IPS DF 19.7 (cell line): ENCODE results near the gene CACNA1C.

ENCODE experiments used
- DNase-seq: peaks from one replicate; pipeline ENCODE4 v3.0.0-alpha.2; 2013; ENCODE audit warnings: low read depth, low spot score

The CACNA1C gene

DNA sequence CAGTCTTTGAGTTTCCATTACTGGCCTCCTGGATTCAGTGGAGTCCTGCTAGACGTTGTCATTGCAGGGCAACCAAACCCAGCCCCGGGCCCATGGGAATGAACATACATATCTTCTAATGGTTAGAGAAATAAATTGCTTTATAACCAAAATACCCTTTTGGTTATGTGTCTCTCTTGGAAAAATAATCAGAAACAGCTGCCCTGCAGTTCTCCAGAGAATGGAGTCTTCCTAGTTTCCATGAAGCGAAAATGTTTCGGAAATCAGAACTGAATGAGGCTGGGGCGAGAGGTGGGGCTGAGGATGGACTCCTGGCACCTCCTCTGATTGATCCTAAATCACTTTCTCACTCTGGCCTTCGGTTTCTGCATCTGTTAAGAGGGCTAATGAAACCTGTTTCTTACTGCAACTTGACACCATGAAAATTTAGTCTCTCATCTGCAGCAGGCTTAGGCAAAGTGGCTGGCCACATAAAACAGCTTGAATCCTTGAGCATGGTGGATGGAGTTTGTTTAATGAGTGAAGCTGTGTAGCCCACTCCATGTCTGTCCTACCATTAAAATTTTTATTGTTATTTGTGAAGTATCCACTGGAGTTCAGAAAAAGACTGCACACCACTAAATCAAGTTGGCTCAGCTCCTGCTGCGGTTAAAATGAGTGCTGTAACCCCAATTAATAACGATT lies 198.9 kb downstream of the CACNA1C start:
- no peak for DNase-seq

DNA sequence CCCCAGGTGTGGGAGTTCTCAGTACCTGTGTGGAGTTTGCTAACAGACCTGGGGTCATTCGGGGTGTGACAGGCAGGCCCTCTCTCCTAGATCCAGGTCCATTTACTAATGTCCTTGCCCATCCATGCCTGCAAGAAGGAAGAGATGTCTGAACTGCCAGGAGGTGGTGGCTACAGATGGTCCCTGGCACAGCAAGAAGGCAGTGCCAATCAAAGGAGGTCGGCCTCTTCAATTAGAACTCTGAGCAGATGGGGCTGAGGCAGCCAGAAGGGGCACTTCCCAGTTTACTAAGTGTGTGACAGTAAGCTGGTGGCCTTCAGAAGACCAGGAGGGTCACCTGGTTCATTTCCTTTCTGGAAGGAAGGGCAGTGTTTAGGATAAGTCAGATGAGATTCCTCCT lies 202.5 kb downstream of the CACNA1C start:
- DNase-seq: no peak

- DNase-seq: peak; percentile 40
These were observed 202.9 kb downstream of the CACNA1C start for GRCh38 chr12:2255731-2256130.

GRCh38 chr12:2256453-2256852 lies 203.7 kb downstream of the CACNA1C start:
- DNase-seq: no peak

DNA sequence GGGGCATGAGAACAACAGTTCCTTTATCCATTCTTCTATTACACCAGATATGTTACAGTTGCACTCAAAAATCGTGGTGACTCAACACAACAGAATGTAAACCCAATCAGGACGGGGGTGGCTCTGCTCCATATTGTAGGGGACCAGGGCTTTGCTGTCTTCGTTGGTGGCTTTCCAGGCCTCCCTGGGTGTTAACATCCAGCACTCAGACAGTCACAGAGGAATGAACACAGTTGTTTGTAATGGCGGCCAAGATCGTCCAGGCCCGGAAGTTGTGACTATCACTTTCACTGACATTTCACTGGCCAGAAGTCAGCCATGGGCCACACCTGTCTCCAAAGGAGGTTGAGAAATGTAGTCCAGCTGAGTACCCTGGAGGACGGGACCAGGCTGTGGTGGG lies 204.1 kb downstream of the CACNA1C start:
- DNase-seq: no peak

DNA sequence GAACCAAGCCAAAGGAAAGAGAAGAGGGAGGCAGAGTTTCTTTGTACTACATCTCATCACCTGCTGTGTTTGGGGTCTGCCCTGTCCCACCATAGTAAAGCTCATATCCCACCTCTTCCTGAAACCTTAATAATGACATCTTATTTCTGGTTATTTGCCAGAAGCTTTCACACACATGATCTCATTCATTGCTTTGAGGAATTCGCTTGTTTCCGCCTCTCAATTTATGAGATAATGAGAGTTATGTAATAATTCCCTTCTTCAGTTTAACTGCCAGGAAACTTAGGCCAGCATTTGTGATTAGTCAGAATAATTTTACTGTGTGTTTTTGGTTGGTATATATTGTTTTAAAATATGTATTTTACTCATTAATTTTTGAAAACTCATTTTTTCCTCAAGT lies 205.2 kb downstream of the CACNA1C start:
- no peak for DNase-seq

DNA sequence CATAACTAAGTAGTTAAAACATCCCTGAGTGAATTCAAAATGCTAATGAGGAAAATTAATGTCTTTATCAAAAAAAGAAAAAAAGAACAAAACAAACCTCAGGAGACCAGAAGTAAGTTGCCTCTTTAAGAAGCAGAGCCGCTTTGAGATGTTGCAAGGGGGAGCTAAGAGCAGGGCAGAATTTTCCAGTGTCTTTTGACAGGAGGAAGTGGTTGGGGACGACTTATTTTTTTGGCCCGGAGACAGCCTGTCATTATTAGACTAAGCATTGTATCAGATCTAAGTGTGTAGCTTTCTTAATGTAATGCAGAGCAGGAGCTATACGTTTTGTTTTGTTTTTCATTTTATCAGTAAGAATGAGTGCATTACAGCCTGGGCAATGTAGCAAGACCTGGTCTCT lies 206.6 kb downstream of the CACNA1C start:
- no peak for DNase-seq

GRCh38 chr12:2260441-2260840 lies 207.7 kb downstream of the CACNA1C start:
- no peak for DNase-seq

- DNase-seq: no peak
These were observed 208.9 kb downstream of the CACNA1C start for GRCh38 chr12:2261708-2262107.

DNA sequence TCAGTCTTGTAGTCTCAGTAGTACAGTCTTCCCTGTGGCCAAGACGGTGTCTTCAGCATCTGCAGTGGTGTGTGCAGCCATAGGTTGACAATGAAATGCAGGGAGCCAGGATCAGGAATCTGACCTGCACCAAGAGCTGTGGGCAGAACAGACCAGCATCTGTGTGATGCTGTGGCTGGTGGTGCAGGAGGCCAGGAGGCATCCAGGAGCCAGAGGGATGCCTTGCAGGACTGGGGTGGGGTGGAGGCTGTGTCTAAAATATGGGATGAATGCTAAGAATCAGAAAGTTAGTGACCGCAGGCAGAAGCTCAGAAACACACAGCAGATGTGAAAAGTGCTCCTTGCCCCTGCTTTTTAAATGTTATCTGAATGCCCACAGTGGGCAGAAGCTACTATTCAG lies 209.7 kb downstream of the CACNA1C start:
- DNase-seq: no peak

- DNase-seq: no peak
These were observed 211.1 kb downstream of the CACNA1C start for GRCh38 chr12:2263901-2264300.

- DNase-seq: no peak
These were observed 212.0 kb downstream of the CACNA1C start for GRCh38 chr12:2264651-2265232.

DNA sequence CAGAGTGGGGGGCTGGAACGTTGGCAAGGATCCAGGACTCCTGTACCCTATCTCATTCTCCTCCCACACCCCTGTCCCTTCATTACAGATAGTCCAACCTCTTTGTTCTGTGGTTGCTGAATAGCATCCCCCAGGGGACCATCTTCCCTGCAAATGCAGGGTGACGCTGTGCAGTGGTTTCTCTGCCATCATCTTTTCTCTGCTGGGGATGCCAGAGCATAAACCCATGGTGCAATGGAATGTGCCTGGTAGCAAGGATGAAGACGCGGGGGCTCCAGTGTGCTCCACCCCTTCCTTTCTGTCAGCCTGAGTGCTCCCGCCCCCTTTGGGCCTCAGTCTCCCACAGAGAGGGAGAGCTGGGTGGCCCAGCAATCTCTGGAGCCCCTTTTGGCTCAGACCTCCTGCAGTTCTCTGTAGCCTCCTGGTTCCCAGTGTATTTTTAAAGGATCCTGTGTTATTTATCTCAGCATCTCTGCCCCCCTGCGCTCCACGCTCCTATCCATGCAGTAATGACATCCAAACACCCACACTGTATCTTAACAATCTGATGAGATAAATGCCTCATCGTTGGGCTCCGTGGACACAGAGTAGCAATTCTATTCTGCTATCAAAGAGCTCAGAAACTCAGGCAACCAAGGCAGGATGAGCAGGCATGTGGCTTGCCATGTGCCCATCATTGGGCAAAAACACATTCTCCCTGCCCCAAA lies 212.8 kb downstream of the CACNA1C start:
- no peak for DNase-seq

- no peak for DNase-seq
These were observed 214.2 kb downstream of the CACNA1C start for GRCh38 chr12:2266666-2267620.

GRCh38 chr12:2267703-2268470 lies 215.1 kb downstream of the CACNA1C start:
- no peak for DNase-seq

- DNase-seq: no peak
These were observed 215.9 kb downstream of the CACNA1C start for GRCh38 chr12:2268471-2269286.

DNA sequence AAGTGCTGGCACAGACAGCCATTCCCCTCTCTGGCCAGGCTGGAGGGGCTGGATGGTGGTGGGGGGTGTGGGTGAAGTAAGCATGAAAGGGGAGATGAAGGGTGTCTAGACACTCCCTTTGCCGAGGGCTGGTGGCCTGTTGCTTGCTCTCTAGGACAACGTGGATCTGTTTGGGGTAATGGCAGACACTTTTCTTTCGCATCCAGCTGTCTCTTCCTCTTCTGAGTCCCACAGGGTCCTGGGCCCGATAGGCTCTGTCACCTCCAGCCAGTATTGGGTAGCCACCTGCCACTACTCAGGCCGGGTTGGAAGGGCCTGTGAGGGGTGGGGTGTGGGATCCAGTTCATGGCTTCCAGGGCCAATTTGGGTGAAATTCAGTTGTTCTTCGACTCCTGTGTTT lies 218.1 kb downstream of the CACNA1C start:
- DNase-seq: no peak

- no peak for DNase-seq
These were observed 219.2 kb downstream of the CACNA1C start for GRCh38 chr12:2271961-2272360.

DNA sequence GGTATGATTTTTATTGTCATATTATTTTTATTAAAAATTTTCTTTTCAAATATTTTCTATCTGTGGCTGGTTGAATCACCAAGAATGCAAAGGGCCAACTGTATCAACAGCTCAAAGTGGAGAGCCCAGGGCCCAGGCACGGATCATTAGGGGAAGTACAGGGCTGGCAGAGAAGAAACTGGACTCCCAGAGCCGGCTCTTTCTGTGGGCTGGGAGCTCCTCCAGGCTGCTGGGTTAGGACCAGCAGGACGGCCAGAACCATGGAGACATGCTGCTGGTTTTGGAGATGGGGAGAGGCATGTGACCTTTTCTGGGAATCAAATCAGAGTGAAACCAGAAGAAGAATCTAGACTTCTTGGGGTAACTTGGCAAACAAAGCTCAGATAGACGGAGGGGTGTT lies 220.5 kb downstream of the CACNA1C start:
- DNase-seq: no peak

GRCh38 chr12:2273751-2274150 lies 221.0 kb downstream of the CACNA1C start:
- DNase-seq: no peak
